Stomach smooth muscle (tissue), 2 donors: ENCODE measurements around the gene WDR90.

ENCODE experiments used
- H3K27ac ChIP-seq: one replicate; pipeline ENCODE4 v1.7.0; 2013; ENCODE audit warnings: mild to moderate bottlenecking, low read length, inconsistent platforms
- H3K27me3 ChIP-seq, 2 donors: one replicate each; pipeline ENCODE4 v1.7.0; 2013; ENCODE audit warnings: low read length in 2 of 2; ENCODE audit not compliant: insufficient read depth in 2 of 2, control insufficient read depth in 1 of 2
- H3K36me3 ChIP-seq, 2 donors: one replicate each; pipeline ENCODE4 v1.7.0; 2013; ENCODE audit warnings: low read length in 2 of 2; ENCODE audit not compliant: control insufficient read depth in 2 of 2, insufficient read depth in 2 of 2
- H3K4me1 ChIP-seq: one replicate; pipeline ENCODE4 v1.7.0; 2013; ENCODE audit warnings: low read length; ENCODE audit not compliant: control insufficient read depth, insufficient read depth
- H3K4me3 ChIP-seq, 2 donors: one replicate each; pipeline ENCODE4 v1.7.0; 2013; ENCODE audit warnings: low read length in 2 of 2
- H3K9ac ChIP-seq, 2 donors: one replicate each; pipeline ENCODE4 v1.7.0; 2013; ENCODE audit warnings: low read length in 2 of 2, mild to moderate bottlenecking in 1 of 2
- H3K9me3 ChIP-seq, 2 donors: one replicate each; pipeline ENCODE4 v1.7.0; 2013; ENCODE audit warnings: low read length in 2 of 2; ENCODE audit not compliant: control insufficient read depth in 2 of 2
- donor health status: healthy.
- donor health status: Pancreatic carcinoma.

The WDR90 gene

DNA sequence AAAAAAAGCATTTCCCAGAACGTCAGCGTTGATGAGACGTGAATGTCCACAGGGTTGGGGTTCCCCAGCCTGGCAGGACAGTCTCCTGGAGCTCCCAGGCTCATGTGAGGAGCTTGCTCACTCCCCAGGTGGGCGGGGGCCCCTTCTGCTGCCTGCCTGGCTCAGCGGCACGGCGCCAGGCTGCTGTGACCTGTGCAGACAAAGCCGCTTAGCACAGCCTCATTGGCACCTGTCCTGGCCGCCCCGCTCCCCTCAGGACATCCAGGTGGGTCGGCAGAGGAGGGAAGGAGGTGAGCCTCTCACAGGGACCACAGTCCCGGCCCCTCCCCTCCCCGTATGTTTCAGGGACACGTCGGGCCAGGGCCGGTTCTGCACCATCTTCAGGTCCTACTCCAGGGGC is 31.3 kb upstream of the WDR90 start:
- Histone ChIP-seq H3K4me3 (no peak overlapping the region), H3K27me3 (no peaks in the 10 kb centered on the region), H3K4me1 (no peaks in the 10 kb centered on the region), H3K27ac (no peak overlapping the region), H3K9ac (no peak overlapping the region), H3K36me3 (peaks cover 0 to 6% of the 10 kb centered on the region in 2 donors), H3K9me3 (no peaks in the 10 kb centered on the region)

DNA sequence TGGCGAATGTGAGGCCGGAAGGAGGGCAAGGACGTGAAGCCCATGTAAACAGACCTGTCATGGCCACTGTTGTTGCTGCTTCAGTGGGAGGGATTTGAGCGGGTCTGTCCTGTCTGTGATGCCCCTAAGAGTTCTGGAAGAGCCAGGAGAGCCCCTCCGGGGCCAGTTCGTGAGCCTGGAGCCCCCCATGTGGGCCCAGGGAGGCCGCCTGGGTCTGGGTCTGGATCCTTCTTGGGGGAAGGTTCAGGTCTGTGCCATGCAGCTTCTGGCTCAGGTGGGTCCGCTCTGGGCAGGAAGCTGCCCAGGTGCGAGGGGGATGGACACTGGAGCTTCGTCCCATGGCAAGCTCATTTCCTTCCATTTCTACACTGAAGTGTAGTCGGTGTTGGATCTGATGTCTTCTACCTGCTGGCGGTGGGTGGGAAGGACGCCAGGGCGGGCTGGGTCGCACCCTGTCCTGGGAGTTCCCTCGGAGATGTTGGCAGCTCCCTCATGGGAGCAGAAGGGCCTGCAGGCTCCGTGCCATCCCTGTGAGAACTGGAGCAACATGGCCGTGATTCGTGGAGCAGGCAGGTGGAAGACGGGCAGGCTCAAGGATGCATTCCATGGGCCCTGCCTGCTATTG is 29.6 kb upstream of the WDR90 start:
- Histone ChIP-seq H3K9me3 (no peaks in the 10 kb centered on the region), H3K27ac (no peak overlapping the region), H3K36me3 (peaks cover 0 to 6% of the 10 kb centered on the region in 2 donors), H3K4me1 (no peaks in the 10 kb centered on the region), H3K9ac (no peak overlapping the region), H3K4me3 (no peak overlapping the region), H3K27me3 (no peaks in the 10 kb centered on the region)

DNA sequence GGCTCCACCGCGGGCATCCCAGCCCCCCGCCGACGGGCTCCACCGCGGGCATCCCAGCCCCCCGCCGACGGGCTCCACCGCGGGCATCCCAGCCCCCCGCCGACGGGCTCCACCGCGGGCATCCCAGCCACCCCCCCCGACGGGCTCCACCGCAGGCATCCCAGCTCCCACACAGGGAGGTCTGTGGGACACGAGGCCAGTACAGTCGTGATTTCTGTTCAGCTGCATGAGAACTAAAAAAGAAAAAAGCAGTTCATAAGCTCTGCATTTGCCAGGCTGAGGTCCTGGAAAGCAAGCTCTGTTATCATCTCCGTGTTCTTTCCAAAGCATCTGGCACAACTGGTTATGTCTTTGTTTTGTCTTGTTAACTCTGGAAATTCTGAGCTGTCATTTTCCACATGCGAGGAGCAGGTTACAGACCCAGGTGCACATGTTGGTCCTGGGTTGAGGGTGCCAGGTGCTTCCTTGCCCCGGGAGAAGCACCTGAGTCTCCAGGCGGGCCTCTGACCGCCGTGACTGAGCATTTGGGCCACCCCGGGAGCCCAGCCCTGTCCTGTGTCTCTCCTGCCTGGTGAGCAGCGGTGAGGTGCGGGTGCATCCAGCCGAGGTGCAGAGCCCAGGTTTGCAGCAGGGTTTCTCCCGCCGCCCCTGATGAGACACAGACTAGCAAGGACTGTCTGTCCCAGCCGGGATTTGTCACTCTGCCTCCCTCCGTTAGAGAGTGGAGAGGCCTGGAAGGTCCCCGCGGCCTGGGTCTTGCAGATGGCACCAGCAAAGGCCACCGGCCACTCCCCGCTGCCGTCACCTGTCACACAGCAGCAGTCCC is 28.3 kb upstream of the WDR90 start:
- Histone ChIP-seq H3K9me3 (no peaks in the 10 kb centered on the region), H3K4me3 (no peak overlapping the region), H3K36me3 (peaks cover 0 to 3% of the 10 kb centered on the region in 2 donors), H3K9ac (no peak overlapping the region), H3K27me3 (no peaks in the 10 kb centered on the region), H3K4me1 (no peaks in the 10 kb centered on the region), H3K27ac (no peak overlapping the region)

DNA sequence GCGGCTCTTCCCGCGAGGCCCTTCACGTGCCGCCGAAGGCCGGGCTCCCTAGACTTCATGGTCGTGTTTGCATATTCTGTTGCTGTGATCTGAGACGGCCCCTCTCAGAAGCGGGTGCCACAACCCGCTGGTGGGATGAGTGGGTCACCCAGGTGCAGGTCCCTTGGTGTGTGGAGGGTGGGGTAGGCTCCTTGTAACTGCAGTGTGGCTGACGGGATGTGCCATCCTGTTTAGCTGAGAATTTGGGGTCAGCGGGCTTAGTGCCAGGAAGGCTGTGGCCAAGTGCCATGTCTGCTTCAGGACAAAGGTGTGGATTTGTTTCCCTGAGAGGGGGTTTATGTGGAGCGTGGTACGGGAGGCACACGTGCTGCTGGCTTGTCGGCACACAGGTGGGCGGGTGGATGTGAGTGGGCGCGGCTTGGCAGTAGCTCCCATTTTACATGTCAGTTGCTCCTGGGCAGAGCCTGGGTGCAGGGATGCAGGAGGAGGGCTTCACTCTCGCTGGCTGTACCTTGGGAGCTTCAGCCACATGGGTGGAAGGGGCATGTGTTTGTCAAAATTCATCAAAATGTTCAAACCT is 27.5 kb upstream of the WDR90 start:
- no peaks in the 10 kb centered on the region for H3K27me3 ChIP-seq
- no peak overlapping the region for H3K9ac ChIP-seq
- peaks cover 0 to 5% of the 10 kb centered on the region in 2 donors for H3K36me3 ChIP-seq
- H3K9me3 ChIP-seq = no peaks in the 10 kb centered on the region
- H3K27ac ChIP-seq = no peak overlapping the region
- H3K4me1 ChIP-seq = no peaks in the 10 kb centered on the region
- H3K4me3 ChIP-seq = no peak overlapping the region

DNA sequence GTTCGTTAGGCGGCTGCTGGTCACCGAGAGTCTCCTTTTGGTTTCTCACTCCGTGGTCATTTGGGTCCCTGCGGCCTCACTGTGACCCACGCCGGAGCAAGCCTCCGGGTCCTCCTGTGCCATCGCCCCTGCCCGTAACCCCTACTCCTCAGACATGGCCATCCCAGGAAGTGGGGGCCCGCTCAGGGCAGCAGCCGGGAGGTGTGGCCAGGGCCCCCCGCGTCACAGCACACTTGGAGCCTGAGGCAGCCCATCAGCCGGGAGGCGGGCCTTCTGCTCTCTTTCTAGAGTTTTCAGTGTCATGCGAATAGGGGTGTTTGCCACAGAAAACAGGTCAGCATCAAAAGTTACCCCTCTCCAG is 26.3 kb upstream of the WDR90 start:
- Histone ChIP-seq H3K4me1 (no peaks in the 10 kb centered on the region), H3K9ac (no peak overlapping the region), H3K27ac (no peak overlapping the region), H3K27me3 (no peaks in the 10 kb centered on the region), H3K9me3 (no peaks in the 10 kb centered on the region), H3K36me3 (peaks cover 0 to 3% of the 10 kb centered on the region in 2 donors), H3K4me3 (no peak overlapping the region)

GRCh38 chr16:624526-625070 is 24.6 kb upstream of the WDR90 start:
- Histone ChIP-seq H3K4me1 (no peaks in the 10 kb centered on the region), H3K27me3 (no peaks in the 10 kb centered on the region), H3K36me3 (peaks cover 0 to 4% of the 10 kb centered on the region in 2 donors), H3K9ac (no peak overlapping the region), H3K27ac (no peak overlapping the region), H3K9me3 (no peaks in the 10 kb centered on the region), H3K4me3 (no peak overlapping the region)

DNA sequence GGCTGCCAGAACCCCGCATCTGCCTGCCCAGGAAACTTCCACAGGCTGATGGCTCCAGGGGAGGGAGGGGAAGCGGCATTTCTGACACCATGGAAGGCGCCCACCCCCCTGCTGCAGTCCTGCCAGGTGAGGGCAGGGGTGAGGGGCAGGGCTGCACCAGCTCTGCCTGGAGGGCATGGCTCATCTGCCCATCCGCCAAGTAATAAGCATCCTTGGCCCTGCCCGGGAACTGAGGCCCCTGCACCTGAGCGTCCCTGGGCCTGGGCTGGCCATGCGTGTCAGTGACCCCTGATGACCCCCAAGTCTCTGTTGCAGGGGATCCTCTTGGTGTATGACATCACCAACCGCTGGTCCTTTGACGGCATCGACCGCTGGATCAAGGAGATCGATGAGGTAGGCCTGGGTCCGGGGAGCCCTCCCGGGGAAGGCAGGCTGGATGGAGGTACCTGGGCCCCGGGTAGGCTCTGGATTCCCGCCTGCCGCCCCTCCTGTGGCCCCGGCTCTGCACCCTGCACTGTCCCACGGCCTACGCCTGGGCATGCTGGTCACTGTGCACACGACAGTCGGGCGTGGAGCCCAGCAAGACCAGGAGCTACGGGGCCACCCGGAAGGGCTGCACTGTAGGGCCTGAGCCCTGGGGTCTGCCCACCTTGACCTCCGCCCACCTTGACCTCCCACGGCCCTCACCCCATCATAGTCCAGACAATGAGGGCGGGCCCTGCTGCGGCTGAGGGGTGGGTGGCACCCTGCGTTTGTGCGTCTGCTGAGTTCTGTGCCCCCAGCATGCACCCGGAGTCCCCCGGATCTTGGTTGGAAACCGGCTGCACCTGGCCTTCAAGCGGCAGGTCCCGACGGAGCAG is 23.8 kb upstream of the WDR90 start:
- Histone ChIP-seq H3K27me3 (no peaks in the 10 kb centered on the region), H3K4me1 (peaks cover 6% of the 10 kb centered on the region), H3K9me3 (no peaks in the 10 kb centered on the region), H3K27ac (no peak overlapping the region), H3K9ac (no peak overlapping the region), H3K36me3 (peaks cover 0 to 4% of the 10 kb centered on the region in 2 donors), H3K4me3 (no peak overlapping the region)

GRCh38 chr16:625977-626765 is 23.0 kb upstream of the WDR90 start:
- Histone ChIP-seq H3K36me3 (peaks cover 0 to 4% of the 10 kb centered on the region in 2 donors), H3K27ac (no peak overlapping the region), H3K4me3 (no peak overlapping the region), H3K4me1 (peaks cover 13% of the 10 kb centered on the region), H3K9ac (no peak overlapping the region), H3K9me3 (no peaks in the 10 kb centered on the region), H3K27me3 (peaks cover 2 to 3% of the 10 kb centered on the region in 2 donors)

GRCh38 chr16:626787-627453 is 22.2 kb upstream of the WDR90 start:
- Histone ChIP-seq H3K27ac (no peak overlapping the region), H3K36me3 (peaks cover 0 to 4% of the 10 kb centered on the region in 2 donors), H3K27me3 (peaks cover 2 to 3% of the 10 kb centered on the region in 2 donors), H3K4me1 (peaks cover 14% of the 10 kb centered on the region), H3K4me3 (no peak overlapping the region), H3K9ac (no peak overlapping the region), H3K9me3 (no peaks in the 10 kb centered on the region)
